Stimulated activated CD8-positive, alpha-beta memory T cell treated with anti-CD3 and anti-CD28 coated beads, Interleukin-15, amount 100 ng/mL, for 24 hours (primary cell): ENCODE results near the gene KRTAP10-1.
A peak's percentile ranks its signal among the peaks of the same experiment; 100 is the strongest.

Source experiments
- DNase-seq: peaks from one replicate; pipeline ENCODE4 v3.0.0-alpha.2; 2020; ENCODE audit warnings: low read depth

Gene KRTAP10-1

GRCh38 chr21:44515359-44516165 is 24.4 kb downstream of the KRTAP10-1 start:
- DNase-seq, result no peak

GRCh38 chr21:44514746-44515358 is 25.1 kb downstream of the KRTAP10-1 start:
- no peak for DNase-seq

GRCh38 chr21:44514218-44514520 is 25.8 kb downstream of the KRTAP10-1 start:
- no peak for DNase-seq

GRCh38 chr21:44513389-44514217 is 26.4 kb downstream of the KRTAP10-1 start:
- DNase-seq, result no peak

GRCh38 chr21:44512496-44513388 is 27.3 kb downstream of the KRTAP10-1 start:
- no peak for DNase-seq

GRCh38 chr21:44511938-44512275 is 28.1 kb downstream of the KRTAP10-1 start:
- no peak for DNase-seq

GRCh38 chr21:44511219-44511937 is 28.6 kb downstream of the KRTAP10-1 start:
- DNase-seq, result no peak

GRCh38 chr21:44510508-44511218 is 29.3 kb downstream of the KRTAP10-1 start:
- DNase-seq, result peak; percentile 73

GRCh38 chr21:44510109-44510507 is 29.9 kb downstream of the KRTAP10-1 start:
- DNase-seq, result no peak

- no peak for DNase-seq
These were observed 30.5 kb downstream of the KRTAP10-1 start for GRCh38 chr21:44509539-44509938.

GRCh38 chr21:44508711-44509445 is 31.1 kb downstream of the KRTAP10-1 start:
- DNase-seq, result no peak

GRCh38 chr21:44508426-44508710 is 31.6 kb downstream of the KRTAP10-1 start:
- no peak for DNase-seq

GRCh38 chr21:44507673-44508425 is 32.1 kb downstream of the KRTAP10-1 start:
- no peak for DNase-seq

- no peak for DNase-seq
These were observed 33.4 kb downstream of the KRTAP10-1 start for GRCh38 chr21:44506279-44507255.

GRCh38 chr21:44505673-44506278 is 34.2 kb downstream of the KRTAP10-1 start:
- DNase-seq, result no peak

- no peak for DNase-seq
These were observed 36.0 kb downstream of the KRTAP10-1 start for GRCh38 chr21:44503901-44504399.
